VCaP (cell line): ENCODE measurements around the gene SYN1.

Source experiments
- H3K27ac ChIP-seq: fragments of 450-650 bp; 2 replicates; pipeline ENCODE4 v1.5.1; 2017
- CTCF ChIP-seq: fragments of 450-650 bp; conservative IDR thresholded peaks from 2 replicates; pipeline ENCODE4 v1.5.1; 2017; ENCODE audit warnings: mild to moderate bottlenecking, moderate library complexity

The SYN1 gene

DNA sequence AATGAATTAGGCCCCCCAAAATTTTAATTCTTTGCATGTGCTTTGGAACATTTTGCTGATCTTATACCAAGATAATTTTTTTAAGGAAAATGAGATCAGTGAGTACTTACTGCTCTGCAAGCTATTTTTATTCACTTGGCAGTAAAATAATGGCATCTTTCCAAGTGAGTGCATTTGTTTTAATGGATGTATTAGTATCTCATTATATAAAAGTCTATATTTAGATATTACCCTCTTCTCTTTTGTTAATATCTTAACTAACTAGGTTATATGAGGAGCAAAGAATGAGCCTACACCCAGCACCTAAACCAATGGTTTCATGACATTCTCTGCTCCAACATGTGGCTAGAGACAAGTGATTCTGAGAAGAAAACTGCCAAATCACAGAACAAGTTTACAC is 79.8 kb downstream of the SYN1 start:
- peak overlapping the region; percentile 77 for H3K27ac ChIP-seq
- TF ChIP-seq CTCF, result no peak

DNA sequence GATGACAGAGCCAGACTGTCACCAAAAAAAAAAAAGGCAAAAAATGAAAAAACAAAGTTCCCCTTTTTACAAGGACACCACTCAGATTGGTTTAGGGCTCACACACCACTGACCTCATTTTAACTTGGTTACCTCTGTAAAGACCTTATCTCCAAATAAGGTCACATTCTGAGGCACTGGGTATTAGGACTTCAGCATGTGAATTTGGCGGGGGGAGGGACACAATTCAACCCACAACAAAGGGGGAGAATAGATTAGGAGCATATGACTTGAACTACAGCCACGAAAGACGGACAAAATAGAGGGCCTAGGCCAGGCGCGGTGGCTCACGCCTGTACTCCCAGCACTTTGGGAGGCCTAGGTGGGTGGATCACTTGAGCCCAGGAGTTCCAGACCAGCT is 89.6 kb downstream of the SYN1 start:
- H3K27ac ChIP-seq, result no peak overlapping the region
- TF ChIP-seq CTCF, result no peak

GRCh38 chrX:47529548-47529947 is 90.1 kb downstream of the SYN1 start:
- TF ChIP-seq CTCF, result no peak
- no peak overlapping the region for H3K27ac ChIP-seq

GRCh38 chrX:47523713-47524166 is 95.9 kb downstream of the SYN1 start:
- peak; percentile 36 for TF ChIP-seq CTCF
- H3K27ac ChIP-seq, result peak overlapping the region; percentile 60; the same call in 1 of the 2 replicates

DNA sequence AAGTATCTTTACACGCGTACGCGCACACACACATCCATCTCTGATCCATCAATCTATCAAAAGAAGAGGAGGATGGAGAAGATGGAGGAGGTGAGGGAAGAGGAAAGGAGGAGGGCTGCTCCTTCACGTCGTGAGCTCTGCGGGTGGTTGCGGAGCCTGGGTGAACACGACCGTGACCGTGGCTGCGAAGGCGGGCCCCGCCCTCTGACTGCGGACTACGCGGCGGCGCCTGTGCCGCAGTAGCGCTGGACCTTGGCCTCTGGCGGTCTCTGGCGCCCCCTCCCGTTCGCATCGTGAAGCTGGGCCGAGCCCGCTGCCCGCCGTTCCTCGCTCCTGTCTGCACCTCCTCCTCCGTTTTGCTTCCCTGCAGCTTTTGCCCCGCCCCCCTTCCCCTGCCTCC is 96.4 kb downstream of the SYN1 start:
- TF ChIP-seq CTCF, result peak; percentile 87
- H3K27ac ChIP-seq, result peak overlapping the region; percentile 60; the same call in 1 of the 2 replicates
